ENCODE measurements around the gene BLOC1S1. TPM values are rescaled to one million over a fixed set of nuclear protein-coding genes. Genes with fewer than 3 reads are reported as not detected.
A peak's percentile ranks its signal among the peaks of the same experiment; 100 is the strongest.

Gene BLOC1S1
- 57.1 and 65.3 TPM in 2 replicates for total RNA-seq

DNA sequence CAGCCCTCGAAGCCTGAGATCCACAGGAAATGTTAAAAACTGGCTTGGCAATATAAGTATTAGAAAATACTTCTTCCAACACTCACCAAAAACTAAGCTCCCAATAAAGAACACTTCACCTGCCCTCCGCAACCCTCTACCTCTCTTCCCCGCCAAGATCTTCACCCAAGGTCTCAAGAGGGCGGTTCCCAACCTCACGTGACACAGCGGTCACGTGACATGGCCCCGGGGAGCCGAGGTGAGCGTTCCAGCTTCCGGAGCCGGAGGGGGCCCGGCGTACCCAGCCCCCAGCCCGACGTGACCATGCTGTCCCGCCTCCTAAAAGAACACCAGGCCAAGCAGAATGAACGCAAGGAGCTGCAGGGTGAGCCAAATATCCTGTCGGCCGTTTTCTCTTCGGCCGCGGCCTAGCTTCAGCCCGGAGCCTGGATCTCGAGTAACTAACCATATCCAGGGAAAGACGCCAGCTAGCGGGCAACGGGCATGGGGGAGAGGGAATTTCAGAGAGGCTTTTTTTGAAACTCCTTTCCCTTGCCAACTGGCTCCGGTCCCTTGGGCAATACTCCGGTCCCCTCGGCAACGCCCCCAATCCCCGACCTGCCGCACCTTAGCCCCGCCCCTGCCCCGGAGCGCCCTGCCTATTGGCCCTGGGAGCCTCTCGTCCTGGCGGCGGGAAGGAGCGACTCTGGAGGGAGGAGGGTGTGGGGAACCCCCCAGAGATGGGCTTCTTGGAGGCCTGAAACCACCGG lies at the start of gene BLOC1S1:
Gene BLOC1S1 (plus strand): TSS at position 214 of the 749 bp plus-strand sequence. CDS start 6 bp downstream, at position 220.
- DNase-seq (ENCODE audit: low read depth in 2 of 2), result peak; percentile 93 to 94

DNA sequence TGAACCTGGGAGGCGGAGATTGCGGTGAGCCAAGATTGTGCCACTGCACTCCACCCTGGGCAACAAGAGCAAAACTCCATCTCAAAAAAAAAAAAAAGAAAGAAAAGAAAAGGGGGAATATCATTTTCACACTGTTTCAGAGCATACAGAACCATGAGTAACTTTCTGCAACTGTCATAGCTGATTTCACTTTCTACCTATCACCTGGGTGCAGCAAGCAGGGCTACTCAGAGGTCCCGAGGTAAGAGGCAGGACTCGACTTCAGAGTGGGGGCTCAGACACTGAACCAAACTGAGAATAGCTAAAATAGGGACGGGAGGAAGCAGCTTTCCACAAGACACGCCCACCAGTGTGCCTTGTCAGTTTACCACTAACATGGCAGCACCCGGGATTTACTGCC lies 49.3 kb upstream of the BLOC1S1 start:
- no peak for DNase-seq (ENCODE audit: low read depth in 2 of 2)

DNA sequence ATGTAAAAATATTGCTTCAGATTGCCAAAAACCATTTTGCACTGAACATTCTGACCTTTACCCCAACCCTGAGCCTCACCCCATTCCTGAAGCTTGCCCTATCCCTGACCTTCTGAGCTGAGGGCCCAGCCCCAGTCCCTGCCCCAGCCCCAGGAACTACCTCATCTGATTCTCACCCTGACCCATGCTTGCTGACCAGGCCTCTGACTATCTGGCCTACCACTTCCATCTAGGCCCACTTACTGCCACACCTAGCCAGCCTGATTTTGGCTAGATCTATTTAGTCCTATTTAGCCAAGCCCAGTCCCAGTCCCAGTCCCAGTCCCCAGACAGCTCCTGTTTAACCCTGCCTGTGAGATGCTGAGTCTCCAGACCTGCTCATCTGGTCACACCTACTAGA lies 45.6 kb upstream of the BLOC1S1 start:
- DNase-seq (ENCODE audit: low read depth in 2 of 2), result no peak

DNA sequence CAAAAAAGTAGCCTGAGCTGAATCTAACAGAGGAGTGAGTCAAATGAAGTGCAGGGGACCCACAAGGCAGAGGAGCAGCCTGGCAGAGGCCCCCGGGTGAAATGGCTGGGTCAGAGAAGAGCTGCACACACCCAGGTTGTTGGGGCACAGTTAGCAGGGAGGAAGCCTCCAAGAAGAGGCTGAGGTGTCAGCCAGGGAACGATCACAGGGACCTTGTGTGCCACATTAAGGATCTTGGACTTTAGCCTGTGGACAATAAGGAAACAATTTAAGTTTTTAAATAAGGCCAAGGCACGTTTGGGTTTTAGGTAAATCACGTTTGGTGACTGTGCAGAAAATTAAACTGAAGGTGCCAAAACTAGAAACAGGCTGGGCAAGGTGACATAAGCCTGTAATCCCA lies 44.1 kb upstream of the BLOC1S1 start:
- no peak for DNase-seq (ENCODE audit: low read depth in 2 of 2)

DNA sequence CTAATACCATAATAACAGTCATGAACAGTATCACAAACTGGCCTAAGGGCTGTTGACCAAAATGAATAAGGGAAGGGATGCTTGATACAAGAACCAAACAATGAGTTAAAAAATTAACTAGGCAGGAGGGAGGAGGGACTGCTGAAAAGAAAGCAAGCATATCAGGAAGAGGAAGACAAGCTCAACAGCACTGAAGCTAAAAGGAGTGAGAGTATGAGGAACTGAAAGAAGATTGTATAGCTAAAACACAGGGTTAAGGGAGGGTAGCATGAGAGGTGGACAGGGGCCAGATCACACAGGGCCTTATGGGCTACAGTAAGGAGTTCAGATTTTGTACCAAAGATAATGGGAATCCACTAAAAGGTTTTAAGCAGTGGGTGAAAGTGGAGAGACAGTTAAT lies 42.2 kb upstream of the BLOC1S1 start:
- DNase-seq (ENCODE audit: low read depth in 2 of 2), result no peak

DNA sequence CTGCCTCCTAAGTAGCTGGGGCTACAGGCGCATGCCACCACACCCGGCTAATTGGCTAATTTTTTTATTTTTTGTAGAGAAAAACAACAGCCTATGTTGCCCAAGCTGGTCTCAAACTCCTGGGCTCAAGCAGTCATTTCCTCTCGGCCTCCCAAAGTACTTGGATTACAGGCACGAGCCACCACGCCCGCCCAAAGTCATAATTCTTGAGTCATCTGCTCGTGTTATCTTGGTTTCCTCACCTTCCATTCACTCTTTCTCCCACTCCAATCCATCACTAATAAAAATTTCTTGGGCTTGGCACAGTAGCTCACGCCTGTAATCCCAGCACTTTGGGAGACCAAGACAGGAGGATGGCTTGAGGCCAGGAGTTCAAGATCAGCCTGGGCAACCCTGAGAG lies 40.2 kb upstream of the BLOC1S1 start:
- DNase-seq (ENCODE audit: low read depth in 2 of 2), result no peak

DNA sequence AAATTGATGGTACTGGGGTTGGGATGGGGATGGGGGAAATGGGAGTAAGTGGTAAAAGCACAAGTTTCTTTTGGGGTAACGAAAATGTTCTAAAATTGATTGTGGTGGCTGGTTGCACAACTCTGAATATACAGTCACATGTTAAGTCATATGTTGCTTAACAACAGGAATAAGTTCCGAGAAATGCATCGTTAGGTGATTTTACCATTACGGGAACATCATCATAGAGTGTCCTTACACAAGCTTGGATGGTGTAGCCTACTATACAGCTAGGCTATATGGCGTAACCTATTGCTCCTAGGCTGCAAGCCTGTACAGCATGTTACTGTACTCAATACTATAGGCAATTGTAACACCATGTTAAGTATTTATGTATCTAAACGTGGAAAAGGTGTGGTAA lies 39.1 kb upstream of the BLOC1S1 start:
- no peak for DNase-seq (ENCODE audit: low read depth in 2 of 2)

DNA sequence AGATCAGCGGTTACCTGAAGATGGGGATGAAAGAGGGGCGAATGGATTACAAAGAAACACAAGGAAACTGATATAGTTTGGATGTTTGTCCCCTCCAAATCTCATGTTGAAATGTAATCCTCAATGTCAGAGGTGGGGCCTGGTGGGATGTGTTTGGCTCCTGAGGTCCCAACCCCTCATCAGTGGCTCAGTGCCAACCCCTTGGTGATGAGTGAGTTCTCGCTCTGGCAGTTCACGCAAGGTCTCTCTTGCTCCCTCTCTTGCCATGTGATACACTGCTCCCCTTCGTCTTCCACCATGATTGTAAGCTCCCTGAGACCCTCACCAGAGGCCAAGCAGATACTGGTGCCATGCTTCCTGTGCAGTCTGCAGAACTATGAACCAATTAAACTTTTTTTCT lies 36.2 kb upstream of the BLOC1S1 start:
- DNase-seq (ENCODE audit: low read depth in 2 of 2), result no peak

DNA sequence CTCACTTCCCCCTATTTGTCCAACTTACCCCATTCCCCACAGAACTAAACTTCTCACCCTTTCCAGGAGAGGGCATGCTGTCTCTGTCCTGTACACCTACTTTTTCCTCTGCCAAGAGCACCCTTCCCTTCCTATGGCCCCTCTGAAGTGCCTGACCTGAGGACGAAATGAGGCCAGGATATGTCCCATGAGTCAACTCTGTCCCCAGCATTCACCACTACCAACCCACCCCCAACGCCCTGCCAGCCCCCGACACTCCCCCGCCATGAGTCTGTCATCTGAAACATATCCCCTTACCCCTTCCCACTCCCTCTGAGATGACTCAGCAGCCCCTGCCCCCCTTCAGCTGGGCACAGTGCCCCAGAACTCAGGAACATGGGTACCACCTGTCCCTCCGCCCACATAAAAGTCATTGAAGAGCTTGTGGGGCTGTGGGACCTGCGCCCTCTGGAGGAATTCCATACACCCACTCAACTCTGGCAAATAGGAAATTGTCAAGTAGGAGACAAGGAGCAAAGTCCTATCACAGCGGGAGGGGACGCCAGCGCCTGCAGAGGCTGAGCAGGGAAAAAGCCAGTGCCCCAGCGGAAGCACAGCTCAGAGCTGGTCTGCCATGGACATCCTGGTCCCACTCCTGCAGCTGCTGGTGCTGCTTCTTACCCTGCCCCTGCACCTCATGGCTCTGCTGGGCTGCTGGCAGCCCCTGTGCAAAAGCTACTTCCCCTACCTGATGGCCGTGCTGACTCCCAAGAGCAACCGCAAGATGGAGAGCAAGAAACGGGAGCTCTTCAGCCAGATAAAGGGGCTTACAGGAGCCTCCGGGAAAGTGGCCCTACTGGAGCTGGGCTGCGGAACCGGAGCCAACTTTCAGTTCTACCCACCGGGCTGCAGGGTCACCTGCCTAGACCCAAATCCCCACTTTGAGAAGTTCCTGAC lies 34.4 kb upstream of the BLOC1S1 start:
- peak; percentile 15 to 25 for DNase-seq (ENCODE audit: low read depth in 2 of 2)

DNA sequence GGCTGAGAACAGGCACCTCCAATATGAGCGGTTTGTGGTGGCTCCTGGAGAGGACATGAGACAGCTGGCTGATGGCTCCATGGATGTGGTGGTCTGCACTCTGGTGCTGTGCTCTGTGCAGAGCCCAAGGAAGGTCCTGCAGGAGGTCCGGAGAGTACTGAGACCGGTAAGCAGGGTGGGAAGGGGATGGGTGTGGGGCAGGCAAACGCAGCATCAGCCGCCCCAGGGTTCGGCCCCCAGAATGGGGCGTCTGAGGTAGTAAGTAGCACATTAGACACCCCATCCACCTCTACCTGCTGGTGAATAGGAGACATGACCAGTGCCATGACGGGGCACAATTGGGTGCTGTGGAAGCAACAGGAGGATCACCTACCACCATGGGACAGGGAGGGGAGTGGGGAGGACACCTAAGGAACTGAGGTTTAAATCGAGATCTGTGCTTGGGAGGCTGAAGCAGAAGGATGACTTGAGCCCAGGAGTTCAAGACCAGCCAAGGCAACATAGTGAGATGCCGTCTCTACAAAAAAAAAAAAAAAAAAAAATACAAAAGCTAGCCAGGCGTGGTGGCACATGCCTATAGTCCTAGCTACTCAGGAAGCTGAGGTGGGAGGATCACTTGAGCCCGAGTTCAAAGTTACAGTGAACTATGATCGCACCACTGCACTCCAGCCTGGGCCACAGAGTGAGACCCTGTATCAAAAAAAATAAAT lies 33.6 kb upstream of the BLOC1S1 start:
- no peak for DNase-seq (ENCODE audit: low read depth in 2 of 2)

DNA sequence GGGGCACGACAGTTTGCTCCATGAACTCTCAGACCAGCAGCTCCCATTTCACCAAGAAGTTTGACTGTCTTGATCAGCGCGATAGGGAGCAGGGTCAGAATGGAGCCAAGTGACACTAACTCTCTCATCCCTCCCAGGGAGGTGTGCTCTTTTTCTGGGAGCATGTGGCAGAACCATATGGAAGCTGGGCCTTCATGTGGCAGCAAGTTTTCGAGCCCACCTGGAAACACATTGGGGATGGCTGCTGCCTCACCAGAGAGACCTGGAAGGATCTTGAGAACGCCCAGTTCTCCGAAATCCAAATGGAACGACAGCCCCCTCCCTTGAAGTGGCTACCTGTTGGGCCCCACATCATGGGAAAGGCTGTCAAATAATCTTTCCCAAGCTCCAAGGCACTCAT lies 32.2 kb upstream of the BLOC1S1 start:
- DNase-seq (ENCODE audit: low read depth in 2 of 2), result no peak

DNA sequence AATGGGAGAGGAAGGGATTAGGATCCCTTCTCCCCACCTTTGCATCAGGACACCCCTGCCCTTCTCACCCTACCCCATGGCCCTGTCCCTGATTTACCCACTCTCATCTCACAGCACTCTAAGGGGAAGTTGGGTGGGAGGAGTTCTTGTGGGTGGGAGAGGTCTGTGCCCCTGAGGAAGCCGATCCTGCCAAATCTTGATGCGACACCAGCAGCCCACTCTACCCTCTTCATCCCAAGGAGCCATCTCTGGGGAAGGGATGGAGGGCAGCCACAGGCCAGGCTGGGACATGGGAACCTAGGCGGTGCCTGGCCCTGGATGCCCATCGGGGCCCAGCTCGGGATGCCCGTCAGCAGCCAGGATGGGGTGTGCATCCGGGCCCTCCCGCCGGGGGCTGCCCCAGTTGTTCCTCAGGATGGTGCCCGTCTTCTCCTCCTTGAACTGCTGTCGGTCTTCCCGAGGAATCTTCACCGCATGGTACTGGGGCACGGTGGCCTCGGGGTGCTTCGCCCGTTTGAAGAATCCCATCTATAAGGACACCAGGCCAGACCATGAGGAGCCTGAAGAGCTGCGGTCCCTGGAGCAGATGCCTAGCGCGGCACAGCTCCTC lies 31.0 kb upstream of the BLOC1S1 start:
- DNase-seq (ENCODE audit: low read depth in 2 of 2), result no peak

DNA sequence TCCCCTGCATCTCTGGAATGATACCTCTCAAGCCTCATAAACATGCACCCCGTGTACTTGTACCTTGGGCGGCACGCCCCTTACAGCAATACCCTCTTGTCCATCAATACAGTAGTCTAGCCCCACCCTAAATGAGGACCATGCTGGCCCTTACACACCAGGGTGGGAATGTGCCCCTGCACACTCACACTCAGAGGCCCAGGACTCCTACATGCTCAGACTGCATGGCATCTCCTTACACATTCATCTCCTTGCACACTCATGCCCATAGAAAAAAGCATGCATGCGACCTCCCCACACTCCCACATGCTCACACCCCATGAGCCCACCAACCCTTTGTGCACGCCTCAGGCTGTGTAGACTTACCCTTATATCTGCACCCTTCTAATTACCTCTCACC lies 30.2 kb upstream of the BLOC1S1 start:
- DNase-seq (ENCODE audit: low read depth in 2 of 2), result no peak

DNA sequence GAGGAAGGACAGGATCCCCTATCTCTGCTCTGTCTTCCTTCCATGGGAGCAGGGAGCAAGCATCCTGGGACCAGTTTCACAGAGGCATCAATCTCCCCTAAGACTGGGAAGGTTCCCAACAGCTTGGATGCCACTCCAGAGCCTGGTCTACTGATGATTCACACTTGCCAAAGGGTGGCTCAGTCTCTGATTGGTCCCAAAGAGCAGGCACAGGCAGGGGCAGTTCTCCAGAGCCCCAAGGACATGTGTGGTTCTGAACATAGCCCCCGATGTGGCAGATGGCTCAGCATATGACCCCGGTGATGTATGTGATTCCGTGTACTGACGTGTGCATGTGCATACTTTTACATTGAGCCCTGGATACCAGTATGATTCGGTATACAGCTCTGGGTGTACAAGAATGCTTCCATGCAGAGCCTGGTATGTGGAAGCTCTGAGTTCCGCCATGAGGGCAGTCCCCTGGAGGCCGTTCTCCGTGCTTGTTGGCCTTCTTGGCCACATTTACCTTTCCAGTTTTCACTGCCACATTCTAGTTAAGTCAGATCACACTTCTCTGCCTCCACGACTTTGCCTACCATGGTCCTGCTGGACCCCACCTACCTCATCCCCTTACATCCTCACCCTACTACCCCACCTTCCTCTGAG lies 29.4 kb upstream of the BLOC1S1 start:
- no peak for DNase-seq (ENCODE audit: low read depth in 2 of 2)

DNA sequence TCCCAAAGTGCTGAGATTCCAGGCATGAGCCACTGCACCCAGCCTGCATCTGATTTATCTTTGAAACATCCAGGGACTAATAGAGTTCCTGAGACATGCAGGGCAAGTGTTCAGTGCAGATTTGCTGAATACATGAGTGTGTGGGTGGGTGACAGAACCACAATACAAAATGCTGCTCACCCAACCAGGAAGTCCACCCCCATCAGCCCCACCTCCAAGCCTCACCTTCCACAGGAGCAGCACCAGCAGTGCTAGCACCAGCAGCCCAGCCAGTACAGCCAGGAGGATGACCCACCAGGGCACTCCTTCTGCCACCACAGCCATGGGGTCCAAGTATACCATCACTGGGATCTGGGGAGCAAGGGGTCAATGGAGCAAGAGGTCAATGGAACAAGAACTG lies 28.1 kb upstream of the BLOC1S1 start:
- no peak for DNase-seq (ENCODE audit: low read depth in 2 of 2)

DNA sequence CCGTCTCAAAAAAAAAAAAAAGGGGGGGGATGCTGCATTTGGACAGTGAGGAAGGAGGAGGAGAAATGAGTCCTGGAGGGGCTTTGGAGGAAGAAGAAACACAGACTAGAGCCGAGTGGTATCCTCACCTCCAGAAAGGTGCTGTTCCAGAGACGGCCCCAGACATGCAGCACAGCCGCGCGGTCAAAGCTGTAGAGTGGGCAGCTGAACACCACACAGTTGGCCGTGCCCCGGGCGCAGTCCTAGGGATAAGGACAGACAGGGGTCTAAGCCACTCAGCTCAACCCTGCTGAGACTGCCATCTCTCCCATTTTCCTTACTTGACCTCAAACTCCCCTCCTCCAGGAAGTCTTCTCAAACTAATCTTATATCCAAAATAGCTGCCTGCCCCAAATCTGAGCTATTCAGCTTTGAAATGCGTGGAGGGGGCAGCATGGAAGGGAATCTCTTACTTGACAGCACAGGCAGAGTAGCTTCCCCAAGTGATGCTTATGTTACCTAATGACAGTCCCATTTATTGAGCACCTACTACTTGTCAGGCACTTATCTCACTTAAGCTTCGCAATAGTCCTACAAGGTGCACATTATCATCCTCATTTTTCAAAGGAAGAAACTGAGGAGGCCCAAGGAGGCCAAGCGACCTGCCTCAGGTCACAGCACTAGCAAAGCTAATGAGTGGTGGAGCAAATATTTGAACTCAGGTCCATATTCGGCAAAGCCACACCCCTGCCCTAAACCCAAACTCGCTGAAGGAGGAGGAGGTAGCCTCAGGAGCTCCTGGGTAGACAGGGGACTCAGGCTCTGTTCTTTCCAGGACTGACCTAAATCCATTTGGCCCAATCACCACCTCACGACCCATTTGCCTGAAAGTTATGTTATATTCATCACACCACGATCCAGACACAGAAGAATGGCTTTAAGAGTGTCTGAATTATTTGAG lies 26.9 kb upstream of the BLOC1S1 start:
- DNase-seq (ENCODE audit: low read depth in 2 of 2), result no peak

DNA sequence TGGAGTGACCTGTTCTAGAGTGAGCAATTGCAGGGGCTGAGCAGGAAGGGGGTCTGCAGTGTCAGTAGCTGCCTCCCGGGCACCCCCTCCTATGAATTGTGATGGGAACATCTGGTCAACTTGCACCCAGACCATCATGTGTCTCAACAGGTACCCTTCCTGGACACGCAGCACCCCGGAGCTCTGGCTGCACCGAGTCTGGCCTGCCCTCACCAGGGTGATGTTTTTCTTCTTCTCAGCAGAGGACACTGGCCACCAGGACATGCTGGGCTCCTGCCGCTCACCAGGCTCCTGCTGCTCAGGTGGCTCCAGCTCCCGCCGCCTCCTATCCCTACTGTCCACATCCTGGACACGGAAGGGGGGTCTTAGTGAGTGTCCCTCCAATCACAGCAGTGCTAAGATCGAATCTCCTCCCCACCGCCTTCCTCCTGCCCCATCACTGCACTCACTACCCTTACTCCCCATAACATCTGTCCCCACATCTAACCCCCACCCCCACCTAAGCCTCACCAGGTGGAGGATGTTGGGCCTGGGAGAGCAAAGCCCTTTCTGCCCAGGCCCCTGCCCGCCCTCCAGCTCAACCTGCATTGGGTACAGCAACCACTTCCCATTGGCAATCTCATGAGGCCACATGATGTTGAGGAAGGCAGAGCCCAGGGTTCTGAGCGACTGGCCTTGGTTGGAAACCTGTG lies 23.1 kb upstream of the BLOC1S1 start:
- DNase-seq (ENCODE audit: low read depth in 2 of 2), result no peak

DNA sequence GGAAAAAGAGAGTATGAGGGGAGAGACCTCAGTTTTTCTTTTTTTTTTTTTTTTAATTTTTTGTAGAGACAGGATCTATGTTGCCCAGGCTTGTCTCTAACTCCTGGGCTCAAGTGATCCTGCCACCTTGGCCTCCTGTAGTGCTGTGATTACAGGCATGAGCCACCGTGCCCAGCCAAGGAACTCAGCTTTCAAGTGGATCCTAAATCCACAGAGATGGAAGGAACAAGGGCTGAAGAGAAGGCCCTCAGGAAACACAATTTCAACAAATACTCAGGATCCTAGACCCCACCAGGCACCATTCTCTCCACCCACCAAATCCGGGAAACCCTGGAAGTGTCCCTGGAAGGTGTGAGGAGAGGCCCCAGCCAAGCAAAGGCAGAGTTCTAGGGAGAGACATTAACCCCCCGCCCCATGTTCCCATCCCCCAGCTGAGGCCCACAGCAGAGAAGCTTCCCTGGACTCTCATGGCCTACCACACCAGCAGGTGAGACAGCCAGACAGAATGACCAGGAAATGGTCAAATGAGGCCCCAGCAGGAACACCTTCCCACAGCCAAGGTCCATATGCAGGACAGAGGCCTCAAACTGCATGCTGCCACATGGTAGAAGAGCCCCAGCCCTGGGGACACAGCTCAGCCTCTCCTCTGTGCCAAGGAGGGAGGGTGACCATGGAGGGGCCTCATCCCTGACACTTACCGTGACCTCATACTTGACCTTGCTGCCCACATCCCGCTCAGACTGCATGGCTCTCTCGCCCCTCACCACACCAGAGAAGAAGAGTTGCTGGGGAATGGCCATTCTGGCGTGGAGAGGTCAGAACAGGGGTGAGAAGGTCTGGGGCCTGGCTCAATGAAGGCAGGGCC lies 22.3 kb upstream of the BLOC1S1 start:
- no peak for DNase-seq (ENCODE audit: low read depth in 2 of 2)

DNA sequence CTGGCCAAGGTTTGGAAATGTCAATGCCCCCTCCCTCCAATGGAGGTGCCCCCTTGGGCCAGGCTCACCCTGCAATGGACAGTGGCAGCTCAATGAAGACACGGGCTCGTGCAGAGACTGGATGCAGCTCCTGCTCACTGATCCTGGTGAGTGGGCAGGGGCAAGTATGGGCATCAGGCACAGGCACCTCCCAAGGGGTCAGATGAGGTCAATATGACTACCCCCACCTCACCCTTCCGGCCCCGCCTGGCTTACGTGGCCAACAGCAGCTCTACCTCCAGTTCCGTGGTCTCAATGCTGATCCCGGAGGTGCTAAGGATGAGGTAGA lies 21.7 kb upstream of the BLOC1S1 start:
- no peak for DNase-seq (ENCODE audit: low read depth in 2 of 2)
